IPS-NIHi7 (cell line): ENCODE measurements around the gene RLIM.

Source experiments
- DNase-seq: peaks from one replicate; pipeline ENCODE4 v3.0.0; 2012; ENCODE audit warnings: mixed read lengths; ENCODE audit errors: extremely low spot score

The RLIM gene

DNA sequence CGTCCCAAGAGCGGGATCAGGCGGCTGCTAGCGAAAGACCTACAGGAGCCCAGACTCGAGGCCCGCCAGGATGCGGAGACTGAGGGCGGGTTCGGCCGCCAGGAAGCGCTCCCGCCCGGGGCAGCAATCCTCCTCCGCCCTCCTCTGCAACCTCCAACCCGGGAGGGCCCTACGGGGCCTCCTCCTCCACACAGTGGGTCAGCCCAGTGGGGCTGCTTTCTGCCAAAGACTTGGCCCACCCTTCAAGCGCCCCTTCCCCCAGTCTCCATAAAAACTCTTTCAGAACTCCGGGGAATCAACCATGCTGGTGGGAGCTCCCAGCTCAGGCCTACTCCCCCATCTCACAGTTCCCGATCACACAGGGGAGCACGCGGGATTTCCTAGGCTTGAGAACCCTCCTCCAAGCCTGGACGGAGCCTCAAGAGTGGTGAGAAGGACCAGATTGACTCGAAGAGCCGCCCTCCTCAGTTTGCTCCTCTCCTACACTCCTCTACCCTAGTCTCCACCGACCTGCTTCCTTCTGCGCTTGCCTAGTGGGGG, 77.5 kb downstream of the RLIM start:
- peak; percentile 63 for DNase-seq

DNA sequence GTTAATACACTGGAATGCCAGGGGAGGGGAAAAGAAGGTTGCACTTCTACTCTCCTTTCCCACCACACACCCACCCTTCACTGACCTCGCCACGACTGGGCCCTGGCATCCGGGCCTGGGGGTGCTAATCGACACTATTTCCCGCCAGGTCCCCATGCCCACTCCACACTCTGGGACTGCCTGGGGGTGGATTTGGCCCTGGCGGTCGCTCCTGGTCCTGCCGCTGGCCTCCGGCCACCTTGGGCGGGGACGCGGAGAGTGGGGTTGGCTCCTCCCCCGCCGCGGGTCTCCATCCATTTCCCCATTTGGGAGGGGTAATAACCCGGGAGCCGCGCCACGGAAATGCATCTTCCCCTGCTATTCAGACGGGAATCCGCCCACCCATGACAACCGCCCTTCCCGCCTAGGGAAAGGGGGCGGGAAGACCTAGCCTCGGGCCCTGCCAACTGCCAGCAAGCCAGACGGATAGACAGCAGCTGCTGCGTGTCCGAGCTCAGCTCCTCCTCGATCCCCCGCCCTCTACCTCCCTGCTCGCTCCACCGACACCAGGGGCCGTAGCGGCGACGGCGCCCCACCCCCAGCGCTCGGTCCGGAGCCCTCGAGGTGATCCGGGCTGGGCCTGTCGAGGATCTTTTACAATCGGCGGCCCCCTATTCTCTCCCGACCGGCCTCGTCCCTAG, 78.1 kb downstream of the RLIM start:
- DNase-seq, result peak; percentile 84

DNA sequence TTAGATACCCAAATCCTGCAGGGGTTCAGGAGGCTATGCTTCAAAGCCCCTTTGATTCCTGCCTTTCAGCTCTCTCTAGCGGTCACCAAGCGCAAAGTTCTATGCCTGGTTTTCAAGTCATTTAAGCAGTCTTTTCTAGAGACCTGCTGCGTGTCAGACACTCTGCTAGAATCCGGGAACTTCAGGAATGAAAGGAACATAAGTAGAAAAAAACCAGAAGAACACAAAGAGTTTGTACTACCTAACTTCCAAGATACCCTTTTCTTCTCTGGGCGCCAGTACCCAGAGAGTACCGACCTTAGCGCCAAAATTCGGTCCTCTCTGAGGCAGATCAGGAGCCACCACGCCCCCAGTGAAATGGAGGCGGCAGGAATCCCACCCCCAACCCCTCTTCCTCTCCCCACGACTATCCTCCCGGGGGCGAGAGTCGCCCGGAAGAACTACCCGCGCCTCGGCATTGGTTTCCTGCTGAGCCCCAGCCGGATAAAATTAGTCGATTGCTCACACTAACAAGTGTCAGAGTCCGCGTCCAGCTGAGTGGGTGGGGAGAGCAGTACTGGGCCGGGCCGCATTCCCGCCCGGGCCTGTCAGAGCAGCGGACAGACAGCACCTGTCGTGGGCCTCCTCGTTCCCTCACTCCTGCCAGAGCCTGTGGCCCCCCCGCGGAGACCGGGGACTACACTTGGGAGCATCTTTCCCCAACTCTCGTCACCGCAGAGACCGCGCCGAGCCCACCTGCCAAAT, 78.8 kb downstream of the RLIM start:
- peak; percentile 78 for DNase-seq
